Measurements from ENCODE around the gene CHST11. TPM values are rescaled to one million over a fixed set of nuclear protein-coding genes. Genes with fewer than 3 reads are reported as not detected.

Gene CHST11
- total RNA-seq, 1 experiment from 2014 or later, result 6.7 TPM

- H3K27ac Mint-ChIP-seq, result peak overlapping the region in 1 of 3 experiments; percentile 53; a peak in 2 of 7 replicates
- Histone ChIP-seq H2AFZ (ENCODE audit: low read length) (no peak overlapping the region), H3K18ac (ENCODE audit: insufficient read length, low read depth, low read length) (no peak overlapping the region), H3K27ac (ENCODE audit: insufficient read length, low read depth, low read length) (no peak overlapping the region), H4K20me1 (ENCODE audit: control insufficient read depth, insufficient read depth, insufficient read length) (no peaks in the 10 kb centered on the region), H3K56ac (ENCODE audit: insufficient read length, low read depth, low read length) (no peak overlapping the region), H3K4ac (ENCODE audit: low read depth, low read length) (no peak overlapping the region), H4K5ac (ENCODE audit: insufficient read length, low read depth, low read length) (no peak overlapping the region), H3K9me3 (ENCODE audit: control insufficient read depth, low read depth, low read length) (no peaks in the 10 kb centered on the region), H2AK5ac (ENCODE audit: insufficient read length, low read length) (no peak overlapping the region), H3K79me1 (ENCODE audit: insufficient read depth, low read depth, low read length, poor library complexity, severe bottlenecking) (no peaks in the 10 kb centered on the region), H2BK15ac (ENCODE audit: low read depth, low read length) (no peak overlapping the region), H3K27me3 (ENCODE audit: insufficient read depth, low read length) (no peaks in the 10 kb centered on the region), H3K23me2 (ENCODE audit: insufficient read length, low read depth, low read length, poor library complexity, severe bottlenecking) (no peaks in the 10 kb centered on the region), H3K9ac (ENCODE audit: extremely low read depth, insufficient read length, low read length) (no peak overlapping the region), H3K4me1 (ENCODE audit: insufficient read depth, low read length) (peaks cover 6% of the 10 kb centered on the region; the same call in 1 of the 2 replicates), H2BK20ac (ENCODE audit: low read depth, low read length, poor library complexity, severe bottlenecking) (no peak overlapping the region), H2BK12ac (ENCODE audit: insufficient read length, low read depth, low read length) (no peak overlapping the region), H3K23ac (ENCODE audit: insufficient read length, low read depth, low read length) (no peak overlapping the region), H3K14ac (ENCODE audit: insufficient read depth, low read length) (no peak overlapping the region), H3K4me2 (ENCODE audit: insufficient read depth, insufficient read length, low read length) (no peak overlapping the region), H2BK5ac (ENCODE audit: insufficient read length, low read length) (no peak overlapping the region), H3T11ph (ENCODE audit: low read length) (no peak overlapping the region), H4K8ac (replicated peaks; ENCODE audit: insufficient read length, low read depth, low read length) (no peak overlapping the region), H3K79me2 (ENCODE audit: insufficient read depth, low read length) (no peaks in the 10 kb centered on the region), H4K91ac (ENCODE audit: insufficient read length, low read depth, low read length) (no peak overlapping the region), H2BK120ac (ENCODE audit: low read depth, low read length, poor library complexity, severe bottlenecking) (no peak overlapping the region)
- no peak for TF ChIP-seq CTCF (conservative IDR thresholded peaks at IDR 0.05)
- no peaks in the 10 kb centered on the region for H3K9me3 Mint-ChIP-seq
- peaks cover 32 to 44% of the 10 kb centered on the region in 2 experiments for H3K4me1 Mint-ChIP-seq
- peak; percentile 5 for DNase-seq
- no peak overlapping the region; a peak in 1 of 5 replicates for H3K4me3 Mint-ChIP-seq
- 0 out of 7 replicates have a peak, but pooled peaks cover 0 to under 1% (median 0%) of the 10 kb centered on the region in 3 experiments for H3K36me3 Mint-ChIP-seq (ENCODE audit: insufficient read depth in 1 of 3, low read depth in 3 of 3)
- H3K27me3 Mint-ChIP-seq (ENCODE audit: low read depth), result no peaks in the 10 kb centered on the region
- no CpG with 5 or more reads among the region's 3 CpGs for WGBS (ENCODE audit: extremely low coverage, insufficient read length, low lambda C conversion rate)
Observed at GRCh38 chr12:104751594-104751993, 294.8 kb downstream of the CHST11 start.
